ENCODE results near the gene CA6.

GRCh38 chr1:9004700-9005394, 59.2 kb downstream of the CA6 start:
- TF ChIP-seq POLR2A (IDR thresholded peaks at IDR 0.05) (no peak), CTCF (IDR thresholded peaks at IDR 0.05) (peak; percentile 77 to 94 (median 82))
